Measurements from ENCODE around the gene RPL19. TPM values are rescaled to one million over a fixed set of nuclear protein-coding genes. Genes with fewer than 3 reads are reported as not detected.

Gene RPL19
- total and polyA plus RNA-seq, 2 experiments from 2014 or later = 806 to 1,924 TPM

DNA sequence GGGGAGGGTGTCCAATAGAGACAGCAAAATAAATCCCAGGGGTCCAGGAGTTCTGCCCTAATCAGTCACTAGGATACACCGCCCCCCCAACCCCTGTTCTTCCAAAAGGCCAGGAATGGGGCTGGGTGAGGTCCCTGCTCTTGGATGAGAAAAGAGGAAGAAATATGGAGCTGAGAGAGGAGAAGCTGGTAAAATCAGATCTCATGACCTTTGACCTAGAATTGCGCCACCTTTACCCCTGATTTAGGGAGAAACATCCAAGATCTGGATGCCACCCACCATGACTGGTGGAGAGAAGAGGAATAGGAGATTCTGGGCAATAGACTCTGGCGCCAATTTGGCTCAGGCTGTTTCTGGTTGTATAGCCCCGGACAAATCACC lies 1.9 kb upstream of the RPL19 start:
- H2AFZ ChIP-seq = peak overlapping the region; percentile 91
- DNase-seq (ENCODE audit: low spot score) = no peak
- 88% methylated on average over 4 of the region's 4 CpGs for WGBS (ENCODE audit: low lambda C conversion rate, missing lambda C conversion rate)
- peaks cover 30% of the 10 kb centered on the region for H3K79me2 ChIP-seq
- no peaks in the 10 kb centered on the region for H3K27me3 ChIP-seq
- no peaks in the 10 kb centered on the region for H3K9me2 ChIP-seq (replicated peaks; ENCODE audit: insufficient read depth)
- TF ChIP-seq, protein P1, sequence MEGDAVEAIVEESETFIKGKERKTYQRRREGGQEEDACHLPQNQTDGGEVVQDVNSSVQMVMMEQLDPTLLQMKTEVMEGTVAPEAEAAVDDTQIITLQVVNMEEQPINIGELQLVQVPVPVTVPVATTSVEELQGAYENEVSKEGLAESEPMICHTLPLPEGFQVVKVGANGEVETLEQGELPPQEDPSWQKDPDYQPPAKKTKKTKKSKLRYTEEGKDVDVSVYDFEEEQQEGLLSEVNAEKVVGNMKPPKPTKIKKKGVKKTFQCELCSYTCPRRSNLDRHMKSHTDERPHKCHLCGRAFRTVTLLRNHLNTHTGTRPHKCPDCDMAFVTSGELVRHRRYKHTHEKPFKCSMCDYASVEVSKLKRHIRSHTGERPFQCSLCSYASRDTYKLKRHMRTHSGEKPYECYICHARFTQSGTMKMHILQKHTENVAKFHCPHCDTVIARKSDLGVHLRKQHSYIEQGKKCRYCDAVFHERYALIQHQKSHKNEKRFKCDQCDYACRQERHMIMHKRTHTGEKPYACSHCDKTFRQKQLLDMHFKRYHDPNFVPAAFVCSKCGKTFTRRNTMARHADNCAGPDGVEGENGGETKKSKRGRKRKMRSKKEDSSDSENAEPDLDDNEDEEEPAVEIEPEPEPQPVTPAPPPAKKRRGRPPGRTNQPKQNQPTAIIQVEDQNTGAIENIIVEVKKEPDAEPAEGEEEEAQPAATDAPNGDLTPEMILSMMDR (IDR thresholded peaks at IDR 0.05; ENCODE audit: poor library complexity) = no peak
- peaks cover 11% of the 10 kb centered on the region for H4K20me1 ChIP-seq (ENCODE audit: insufficient read depth, poor library complexity, severe bottlenecking)
- H3K27ac ChIP-seq = peak overlapping the region; percentile 55
- peaks cover 18% of the 10 kb centered on the region for H3K4me1 ChIP-seq (ENCODE audit: insufficient read depth)
- H3K4me3 ChIP-seq = no peak overlapping the region
- no peaks in the 10 kb centered on the region for H3K36me3 ChIP-seq (replicated peaks; ENCODE audit: insufficient read depth, low read depth)
- H3K9me3 ChIP-seq (ENCODE audit: low read depth) = no peaks in the 10 kb centered on the region
- peak overlapping the region; percentile 99 for H3K4me2 ChIP-seq

DNA sequence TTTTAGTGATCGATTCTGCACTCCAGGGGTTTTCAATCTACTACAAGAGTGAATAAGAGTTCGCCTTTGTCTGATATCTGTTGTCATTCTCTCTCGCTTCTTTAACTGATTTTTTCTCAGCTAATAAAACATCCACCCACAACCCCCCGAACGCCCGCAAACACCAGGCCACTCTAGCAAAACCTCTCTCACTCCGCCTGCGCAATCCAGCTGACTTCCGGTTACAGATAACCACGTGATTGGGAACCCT lies 338 bp upstream of the RPL19 start:
- Histone ChIP-seq H4K20me1 (ENCODE audit: insufficient read depth, poor library complexity, severe bottlenecking) (peaks cover 11% of the 10 kb centered on the region), H3K27me3 (no peaks in the 10 kb centered on the region), H3K36me3 (replicated peaks; ENCODE audit: insufficient read depth, low read depth) (no peaks in the 10 kb centered on the region), H3K9me3 (ENCODE audit: low read depth) (no peaks in the 10 kb centered on the region), H3K27ac (peak overlapping the region; percentile 93), H3K4me3 (no peak overlapping the region), H2AFZ (peak overlapping the region; percentile 58), H3K4me2 (peak overlapping the region; percentile 96), H3K4me1 (ENCODE audit: insufficient read depth) (peaks cover 18% of the 10 kb centered on the region), H3K9me2 (replicated peaks; ENCODE audit: insufficient read depth) (no peaks in the 10 kb centered on the region), H3K79me2 (peaks cover 30% of the 10 kb centered on the region)
- peak; percentile 95 for DNase-seq (ENCODE audit: low spot score)
- TF ChIP-seq EZH2 (IDR thresholded peaks at IDR 0.05; ENCODE audit: borderline replicate concordance) (no peak), EZH2phosphoT487 (IDR thresholded peaks at IDR 0.05; ENCODE audit: low read depth, severe bottlenecking, unreplicated experiment) (no peak)
- TF ChIP-seq, protein P1 (IDR thresholded peaks at IDR 0.05; ENCODE audit: poor library complexity) = no peak
- WGBS (ENCODE audit: low lambda C conversion rate, missing lambda C conversion rate) = 5% methylated on average over 10 of the region's 10 CpGs

DNA sequence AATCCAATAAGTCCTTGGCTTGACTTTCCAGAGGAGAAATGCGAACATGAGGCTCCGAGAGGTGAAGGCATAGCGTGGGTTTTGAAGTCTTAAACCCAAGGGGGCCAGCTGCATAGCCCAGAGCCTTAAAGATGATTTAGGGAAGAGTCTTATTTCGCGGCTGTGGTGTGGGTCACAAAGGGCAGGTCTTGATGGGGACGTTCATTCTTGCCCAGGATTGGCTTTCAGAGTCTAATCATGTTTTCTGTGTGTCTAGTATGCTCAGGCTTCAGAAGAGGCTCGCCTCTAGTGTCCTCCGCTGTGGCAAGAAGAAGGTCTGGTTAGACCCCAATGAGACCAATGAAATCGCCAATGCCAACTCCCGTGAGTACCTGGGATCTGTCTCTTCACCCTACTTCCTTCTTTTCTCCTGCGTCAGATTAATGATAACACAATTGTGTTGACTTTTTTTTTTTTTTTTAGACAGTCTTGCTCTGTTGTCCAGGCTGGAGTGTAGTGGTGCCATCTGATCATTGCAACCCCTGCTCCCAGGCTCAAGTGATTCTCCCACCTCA lies 951 bp downstream of the RPL19 start:
- H3K27me3 ChIP-seq = no peaks in the 10 kb centered on the region
- no peaks in the 10 kb centered on the region for H3K9me2 ChIP-seq (replicated peaks; ENCODE audit: insufficient read depth)
- no peaks in the 10 kb centered on the region for H3K9me3 ChIP-seq (ENCODE audit: low read depth)
- H2AFZ ChIP-seq = no peak overlapping the region
- 60% methylated on average over 11 of the region's 11 CpGs for WGBS (ENCODE audit: low lambda C conversion rate, missing lambda C conversion rate)
- peak overlapping the region; percentile 96 for H3K4me2 ChIP-seq
- H3K4me3 ChIP-seq = peak overlapping the region; percentile 40
- peak overlapping the region; percentile 93 for H3K27ac ChIP-seq
- peaks cover 16% of the 10 kb centered on the region for H3K4me1 ChIP-seq (ENCODE audit: insufficient read depth)
- TF ChIP-seq, protein P1 (IDR thresholded peaks at IDR 0.05; ENCODE audit: poor library complexity) = no peak
- TF ChIP-seq EZH2phosphoT487 (IDR thresholded peaks at IDR 0.05; ENCODE audit: low read depth, severe bottlenecking, unreplicated experiment) (no peak), EZH2 (IDR thresholded peaks at IDR 0.05; ENCODE audit: borderline replicate concordance) (no peak)
- no peaks in the 10 kb centered on the region for H3K36me3 ChIP-seq (replicated peaks; ENCODE audit: insufficient read depth, low read depth)
- DNase-seq (ENCODE audit: low spot score) = no peak
- H3K79me2 ChIP-seq = peaks cover 28% of the 10 kb centered on the region
- H4K20me1 ChIP-seq (ENCODE audit: insufficient read depth, poor library complexity, severe bottlenecking) = peaks cover 11% of the 10 kb centered on the region

DNA sequence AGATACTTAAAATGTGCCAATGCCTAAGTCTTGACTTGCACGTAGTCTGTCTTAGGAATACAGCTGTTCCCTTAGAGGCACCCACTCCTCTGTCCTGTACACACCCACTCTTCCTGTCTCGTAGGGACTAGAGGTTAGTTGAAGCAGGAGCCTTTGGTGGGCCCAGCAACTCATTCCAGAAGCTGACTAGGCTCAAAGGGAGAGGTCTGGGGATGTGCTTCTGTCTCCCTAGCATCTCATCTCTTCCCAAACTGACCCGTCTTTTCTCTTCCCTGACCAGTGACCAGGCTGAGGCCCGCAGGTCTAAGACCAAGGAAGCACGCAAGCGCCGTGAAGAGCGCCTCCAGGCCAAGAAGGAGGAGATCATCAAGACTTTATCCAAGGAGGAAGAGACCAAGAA lies 4.2 kb downstream of the RPL19 start:
- Histone ChIP-seq H3K79me2 (peaks cover 23% of the 10 kb centered on the region), H4K20me1 (ENCODE audit: insufficient read depth, poor library complexity, severe bottlenecking) (peaks cover 11% of the 10 kb centered on the region), H3K36me3 (replicated peaks; ENCODE audit: insufficient read depth, low read depth) (no peaks in the 10 kb centered on the region), H3K4me2 (no peak overlapping the region), H3K9me2 (replicated peaks; ENCODE audit: insufficient read depth) (no peaks in the 10 kb centered on the region), H3K27ac (no peak overlapping the region), H3K4me1 (ENCODE audit: insufficient read depth) (peaks cover 13% of the 10 kb centered on the region), H2AFZ (no peak overlapping the region), H3K9me3 (ENCODE audit: low read depth) (no peaks in the 10 kb centered on the region), H3K4me3 (no peak overlapping the region), H3K27me3 (peaks cover 1% of the 10 kb centered on the region)
- TF ChIP-seq EZH2 (IDR thresholded peaks at IDR 0.05; ENCODE audit: borderline replicate concordance) = no peak
- no peak for TF ChIP-seq EZH2phosphoT487 (IDR thresholded peaks at IDR 0.05; ENCODE audit: low read depth, severe bottlenecking, unreplicated experiment)
- TF ChIP-seq, protein P1 (IDR thresholded peaks at IDR 0.05; ENCODE audit: poor library complexity) = no peak
- no peak for DNase-seq (ENCODE audit: low spot score)
- 88% methylated on average over 8 of the region's 8 CpGs for WGBS (ENCODE audit: low lambda C conversion rate, missing lambda C conversion rate)
